Measurements from ENCODE around the gene MYORG. TPM values are rescaled to one million over a fixed set of nuclear protein-coding genes. Genes with fewer than 3 reads are reported as not detected.

The MYORG gene
- total RNA-seq, 1 experiment from 2014 or later, result 5.6 TPM

DNA sequence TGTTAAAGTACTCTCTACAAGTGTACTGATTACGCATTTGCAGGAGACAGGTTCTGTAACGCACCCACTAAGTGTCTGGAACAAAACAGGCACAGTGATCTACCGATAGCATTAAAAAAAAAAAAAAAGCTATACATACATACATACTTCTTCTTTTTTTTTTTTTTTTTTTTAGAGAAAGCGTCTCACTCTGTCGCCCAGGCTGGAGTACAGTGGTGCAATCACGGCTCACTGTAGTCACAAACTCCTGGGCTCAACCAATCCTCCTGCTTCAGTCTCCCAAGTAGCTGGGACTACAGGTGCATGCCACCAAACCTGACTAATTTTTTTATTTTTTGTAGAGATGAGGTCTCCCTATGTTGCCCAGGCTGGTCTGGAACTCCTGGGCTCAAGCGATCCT, 55.2 kb downstream of the MYORG start:
- Mint-ChIP-seq H3K4me3 (no peak overlapping the region), H3K27me3 (ENCODE audit: low read depth) (no peaks in the 10 kb centered on the region), H3K9me3 (no peaks in the 10 kb centered on the region), H3K36me3 (ENCODE audit: insufficient read depth in 1 of 3, low read depth in 3 of 3) (no peaks in the 10 kb centered on the region), H3K27ac (0 out of 7 replicates have a peak overlapping the region, but pooled peaks of 1 of the 3 experiments have one; percentile 52), H3K4me1 (peaks cover 0 to 1% of the 10 kb centered on the region in 2 experiments; a peak in 2 of 4 replicates)
- H4K20me1 ChIP-seq (ENCODE audit: control insufficient read depth, insufficient read depth, insufficient read length), result no peaks in the 10 kb centered on the region
- no peaks in the 10 kb centered on the region for H3K27me3 ChIP-seq (ENCODE audit: insufficient read depth, low read length)
- DNase-seq, result no peak
- no peak overlapping the region for H2BK12ac ChIP-seq (ENCODE audit: insufficient read length, low read depth, low read length)
- no peak overlapping the region for H3K9ac ChIP-seq (ENCODE audit: extremely low read depth, insufficient read length, low read length)
- H3K23ac ChIP-seq (ENCODE audit: insufficient read length, low read depth, low read length), result no peak overlapping the region
- no peaks in the 10 kb centered on the region for H3K9me3 ChIP-seq (ENCODE audit: control insufficient read depth, low read depth, low read length)
- no peak overlapping the region for H3T11ph ChIP-seq (ENCODE audit: low read length)
- no peak overlapping the region for H4K91ac ChIP-seq (ENCODE audit: insufficient read length, low read depth, low read length)
- no peaks in the 10 kb centered on the region for H3K79me1 ChIP-seq (ENCODE audit: insufficient read depth, low read depth, low read length, poor library complexity, severe bottlenecking)
- H2AFZ ChIP-seq (ENCODE audit: low read length), result no peak overlapping the region
- WGBS (ENCODE audit: extremely low coverage, insufficient read length, low lambda C conversion rate), result no CpG with 5 or more reads among the region's 7 CpGs
- no peak overlapping the region for H3K27ac ChIP-seq (ENCODE audit: insufficient read length, low read depth, low read length)
- H2BK20ac ChIP-seq (ENCODE audit: low read depth, low read length, poor library complexity, severe bottlenecking), result no peak overlapping the region
- no peak overlapping the region for H2BK15ac ChIP-seq (ENCODE audit: low read depth, low read length)
- no peak overlapping the region for H2AK5ac ChIP-seq (ENCODE audit: insufficient read length, low read length)
- no peak overlapping the region for H4K8ac ChIP-seq (replicated peaks; ENCODE audit: insufficient read length, low read depth, low read length)
- H3K56ac ChIP-seq (ENCODE audit: insufficient read length, low read depth, low read length), result no peak overlapping the region
- no peaks in the 10 kb centered on the region; the same call in 1 of the 2 replicates for H3K4me1 ChIP-seq (ENCODE audit: insufficient read depth, low read length)
- H4K5ac ChIP-seq (ENCODE audit: insufficient read length, low read depth, low read length), result no peak overlapping the region
- H3K79me2 ChIP-seq (ENCODE audit: insufficient read depth, low read length), result no peaks in the 10 kb centered on the region; the same call in 1 of the 2 replicates
- no peak overlapping the region for H3K4me2 ChIP-seq (ENCODE audit: insufficient read depth, insufficient read length, low read length)
- H3K4ac ChIP-seq (ENCODE audit: low read depth, low read length), result no peak overlapping the region
- H2BK5ac ChIP-seq (ENCODE audit: insufficient read length, low read length), result no peak overlapping the region
- no peak overlapping the region for H3K14ac ChIP-seq (ENCODE audit: insufficient read depth, low read length)
- TF ChIP-seq, protein P1, sequence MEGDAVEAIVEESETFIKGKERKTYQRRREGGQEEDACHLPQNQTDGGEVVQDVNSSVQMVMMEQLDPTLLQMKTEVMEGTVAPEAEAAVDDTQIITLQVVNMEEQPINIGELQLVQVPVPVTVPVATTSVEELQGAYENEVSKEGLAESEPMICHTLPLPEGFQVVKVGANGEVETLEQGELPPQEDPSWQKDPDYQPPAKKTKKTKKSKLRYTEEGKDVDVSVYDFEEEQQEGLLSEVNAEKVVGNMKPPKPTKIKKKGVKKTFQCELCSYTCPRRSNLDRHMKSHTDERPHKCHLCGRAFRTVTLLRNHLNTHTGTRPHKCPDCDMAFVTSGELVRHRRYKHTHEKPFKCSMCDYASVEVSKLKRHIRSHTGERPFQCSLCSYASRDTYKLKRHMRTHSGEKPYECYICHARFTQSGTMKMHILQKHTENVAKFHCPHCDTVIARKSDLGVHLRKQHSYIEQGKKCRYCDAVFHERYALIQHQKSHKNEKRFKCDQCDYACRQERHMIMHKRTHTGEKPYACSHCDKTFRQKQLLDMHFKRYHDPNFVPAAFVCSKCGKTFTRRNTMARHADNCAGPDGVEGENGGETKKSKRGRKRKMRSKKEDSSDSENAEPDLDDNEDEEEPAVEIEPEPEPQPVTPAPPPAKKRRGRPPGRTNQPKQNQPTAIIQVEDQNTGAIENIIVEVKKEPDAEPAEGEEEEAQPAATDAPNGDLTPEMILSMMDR (conservative IDR thresholded peaks at IDR 0.05), result no peak
- no peak overlapping the region for H3K18ac ChIP-seq (ENCODE audit: insufficient read length, low read depth, low read length)
- no peak overlapping the region for H2BK120ac ChIP-seq (ENCODE audit: low read depth, low read length, poor library complexity, severe bottlenecking)
- no peaks in the 10 kb centered on the region for H3K23me2 ChIP-seq (ENCODE audit: insufficient read length, low read depth, low read length, poor library complexity, severe bottlenecking)

Data from H9 (cell line).